Measurements from ENCODE around the gene C4orf54. TPM values are rescaled to one million over a fixed set of nuclear protein-coding genes. Genes with fewer than 3 reads are reported as not detected.

Gene C4orf54
- total and polyA plus RNA-seq, 2 of the 4 experiments (the other 2 are of a cell fraction), result not detected

DNA sequence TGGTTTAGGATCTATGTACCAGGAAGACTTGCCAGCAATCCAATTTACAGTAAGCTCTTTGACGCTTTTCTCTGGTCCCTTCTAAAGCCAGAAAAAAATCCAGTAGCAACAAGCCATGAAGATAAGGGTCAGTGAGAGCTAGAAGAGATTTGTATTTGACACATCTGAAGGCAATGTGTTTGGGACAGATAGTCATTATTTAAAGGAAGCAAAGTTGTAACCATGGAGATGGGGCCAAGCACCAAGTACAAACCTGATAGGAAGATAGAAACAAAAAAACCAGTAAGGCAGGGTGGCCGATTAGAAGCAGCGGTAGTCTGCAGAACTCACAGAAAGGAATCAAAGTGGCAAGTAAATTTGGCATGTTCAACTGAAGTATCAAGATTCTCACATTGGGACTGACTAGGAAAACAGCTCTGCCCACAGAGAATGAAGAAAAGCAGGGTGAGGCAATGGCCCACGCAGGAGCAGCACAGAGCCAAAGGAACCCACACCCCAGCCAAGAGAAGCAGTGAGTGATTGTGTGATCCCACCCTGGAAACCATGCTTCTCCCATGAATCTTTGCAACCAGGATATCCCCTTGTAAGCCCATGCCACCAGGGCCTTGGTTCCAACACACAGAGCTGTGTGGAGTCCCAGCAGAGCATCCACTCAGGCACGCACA lies 12.9 kb upstream of the C4orf54 start:
- POLR2A ChIA-PET (ENCODE audit: unreplicated experiment), result no interaction called here
- Histone ChIP-seq H4K91ac (ENCODE audit: insufficient read depth, low read depth, low read length) (no peak overlapping the region), H2BK120ac (ENCODE audit: low read depth, low read length) (no peak overlapping the region), H3K18ac (ENCODE audit: low read depth, low read length) (no peak overlapping the region), H2AK9ac (replicated peaks; ENCODE audit: low read depth, low read length, poor library complexity) (no peak overlapping the region), H2BK15ac (ENCODE audit: low read depth, low read length) (no peak overlapping the region), H2BK20ac (ENCODE audit: low read depth, low read length) (no peak overlapping the region), H4K20me1 (ENCODE audit: insufficient read depth, low read length) (no peaks in the 10 kb centered on the region), H3K14ac (replicated peaks; ENCODE audit: low read depth, low read length) (no peak overlapping the region), H2AFZ (replicated peaks; ENCODE audit: low read length, poor library complexity) (no peak overlapping the region), H3K36me3 (ENCODE audit: control insufficient read depth, insufficient read depth, low read length) (no peaks in the 10 kb centered on the region), H3K27ac (ENCODE audit: insufficient read depth, low read length) (no peak overlapping the region), H4K5ac (ENCODE audit: low read depth, low read length) (no peak overlapping the region), H3K4me1 (ENCODE audit: control insufficient read depth, insufficient read depth, low read length) (no peaks in the 10 kb centered on the region), H2AK5ac (ENCODE audit: low read depth, low read length) (no peak overlapping the region), H3K9me3 (ENCODE audit: control insufficient read depth, insufficient read depth, low read length) (no peaks in the 10 kb centered on the region), H3K27me3 (ENCODE audit: control insufficient read depth, insufficient read depth, low read length) (no peaks in the 10 kb centered on the region), H4K8ac (ENCODE audit: low read depth in 2 of 2, low read length in 2 of 2) (no peak overlapping the region), H3K4me2 (ENCODE audit: low read depth, low read length) (no peak overlapping the region), H3K4ac (ENCODE audit: low read depth, low read length) (no peak overlapping the region), H3K9ac (ENCODE audit: low read depth, low read length) (no peak overlapping the region), H3K79me1 (ENCODE audit: low read depth in 1 of 2, low read length in 2 of 2) (no peaks in the 10 kb centered on the region), H3K4me3 (ENCODE audit: insufficient read depth, low read depth, low read length) (no peak overlapping the region), H3K56ac (ENCODE audit: extremely low read depth, insufficient read depth, low read length) (no peak overlapping the region), H2BK5ac (ENCODE audit: low read depth, low read length, poor library complexity, severe bottlenecking) (no peak overlapping the region), H3K9me1 (ENCODE audit: insufficient read depth, low read length) (no peaks in the 10 kb centered on the region), H3K23ac (ENCODE audit: low read depth, low read length) (no peak overlapping the region)
- DNase-seq, result no peak
- dilution Hi-C loops (cut with HindIII; ENCODE audit: low sequenced_read_pairs, unreplicated experiment) (no loop called here), in situ Hi-C loops (cut with MboI; ENCODE audit: low sequenced_read_pairs) (no loop called here), intact Hi-C loops (cut with micrococcal nuclease) (no loop called here)
- no peak for ATAC-seq (ENCODE audit: low read depth)
- TF ChIP-seq RFX5 (IDR thresholded peaks at IDR 0.05; ENCODE audit: low read depth, low read length) (no peak), CEBPB (IDR thresholded peaks at IDR 0.05; ENCODE audit: low read depth, low read length) (no peak), CHD1 (IDR thresholded peaks at IDR 0.05; ENCODE audit: low read depth, low read length) (no peak), SMC3 (IDR thresholded peaks at IDR 0.05; ENCODE audit: low read depth, low read length) (no peak), MAFK (IDR thresholded peaks at IDR 0.05; ENCODE audit: low read depth, low read length) (no peak), FOS (IDR thresholded peaks at IDR 0.05; ENCODE audit: low read depth, low read length) (no peak), MAZ (IDR thresholded peaks at IDR 0.05; ENCODE audit: borderline replicate concordance, low read depth, low read length) (no peak), RAD21 (IDR thresholded peaks at IDR 0.05; ENCODE audit: low read length) (no peak), BHLHE40 (IDR thresholded peaks at IDR 0.05; ENCODE audit: low read depth, low read length) (no peak), MXI1 (IDR thresholded peaks at IDR 0.05; ENCODE audit: borderline replicate concordance, low read depth, low read length) (no peak), RCOR1 (IDR thresholded peaks at IDR 0.05; ENCODE audit: insufficient replicate concordance, low read length) (no peak), NFE2L2 (IDR thresholded peaks at IDR 0.05; ENCODE audit: low read depth, low read length) (no peak), POLR2A (IDR thresholded peaks at IDR 0.05; ENCODE audit: low read depth, low read length) (no peak)
- TF ChIP-seq, protein P1, sequence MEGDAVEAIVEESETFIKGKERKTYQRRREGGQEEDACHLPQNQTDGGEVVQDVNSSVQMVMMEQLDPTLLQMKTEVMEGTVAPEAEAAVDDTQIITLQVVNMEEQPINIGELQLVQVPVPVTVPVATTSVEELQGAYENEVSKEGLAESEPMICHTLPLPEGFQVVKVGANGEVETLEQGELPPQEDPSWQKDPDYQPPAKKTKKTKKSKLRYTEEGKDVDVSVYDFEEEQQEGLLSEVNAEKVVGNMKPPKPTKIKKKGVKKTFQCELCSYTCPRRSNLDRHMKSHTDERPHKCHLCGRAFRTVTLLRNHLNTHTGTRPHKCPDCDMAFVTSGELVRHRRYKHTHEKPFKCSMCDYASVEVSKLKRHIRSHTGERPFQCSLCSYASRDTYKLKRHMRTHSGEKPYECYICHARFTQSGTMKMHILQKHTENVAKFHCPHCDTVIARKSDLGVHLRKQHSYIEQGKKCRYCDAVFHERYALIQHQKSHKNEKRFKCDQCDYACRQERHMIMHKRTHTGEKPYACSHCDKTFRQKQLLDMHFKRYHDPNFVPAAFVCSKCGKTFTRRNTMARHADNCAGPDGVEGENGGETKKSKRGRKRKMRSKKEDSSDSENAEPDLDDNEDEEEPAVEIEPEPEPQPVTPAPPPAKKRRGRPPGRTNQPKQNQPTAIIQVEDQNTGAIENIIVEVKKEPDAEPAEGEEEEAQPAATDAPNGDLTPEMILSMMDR (conservative IDR thresholded peaks at IDR 0.05; ENCODE audit: low read depth, low read length), result no peak
- TF ChIP-seq, protein P2, sequence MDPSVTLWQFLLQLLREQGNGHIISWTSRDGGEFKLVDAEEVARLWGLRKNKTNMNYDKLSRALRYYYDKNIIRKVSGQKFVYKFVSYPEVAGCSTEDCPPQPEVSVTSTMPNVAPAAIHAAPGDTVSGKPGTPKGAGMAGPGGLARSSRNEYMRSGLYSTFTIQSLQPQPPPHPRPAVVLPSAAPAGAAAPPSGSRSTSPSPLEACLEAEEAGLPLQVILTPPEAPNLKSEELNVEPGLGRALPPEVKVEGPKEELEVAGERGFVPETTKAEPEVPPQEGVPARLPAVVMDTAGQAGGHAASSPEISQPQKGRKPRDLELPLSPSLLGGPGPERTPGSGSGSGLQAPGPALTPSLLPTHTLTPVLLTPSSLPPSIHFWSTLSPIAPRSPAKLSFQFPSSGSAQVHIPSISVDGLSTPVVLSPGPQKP (IDR thresholded peaks at IDR 0.05; ENCODE audit: borderline replicate concordance, low read depth, low read length), result no peak
- WGBS, 2 experiments (ENCODE audit: extremely low coverage in 2 of 2, insufficient read length in 1 of 2), result 31% methylated on average over 3 of the region's 5 CpGs; no CpG with 5 or more reads in 1 of the 2 experiments
- CTCF ChIA-PET, result no interaction called here
- no TSS peak for BruUV-seq (replicated peaks)

Measured in IMR-90 (cell line).